ENCODE results near the gene NFE2L3.
A peak's percentile ranks its signal among the peaks of the same experiment; 100 is the strongest.

NFE2L3 gene

GRCh38 chr7:26178272-26178960, 26.4 kb downstream of the NFE2L3 start:
- peaks cover 24% of the 10 kb centered on the region for H3K36me3 Mint-ChIP-seq (ENCODE audit: low read depth)
- H3K9me3 Mint-ChIP-seq, result peaks cover 8% of the 10 kb centered on the region

GRCh38 chr7:26179422-26179821, 27.4 kb downstream of the NFE2L3 start:
- Mint-ChIP-seq H3K4me3 (no peak overlapping the region), H3K27me3 (ENCODE audit: low read depth) (peaks cover under 1% of the 10 kb centered on the region), H3K27ac (no peak overlapping the region), H3K9me3 (peaks cover 3% of the 10 kb centered on the region), H3K4me1 (no peaks in the 10 kb centered on the region), H3K36me3 (ENCODE audit: low read depth) (peaks cover 15% of the 10 kb centered on the region)
- TF ChIP-seq, protein P1, sequence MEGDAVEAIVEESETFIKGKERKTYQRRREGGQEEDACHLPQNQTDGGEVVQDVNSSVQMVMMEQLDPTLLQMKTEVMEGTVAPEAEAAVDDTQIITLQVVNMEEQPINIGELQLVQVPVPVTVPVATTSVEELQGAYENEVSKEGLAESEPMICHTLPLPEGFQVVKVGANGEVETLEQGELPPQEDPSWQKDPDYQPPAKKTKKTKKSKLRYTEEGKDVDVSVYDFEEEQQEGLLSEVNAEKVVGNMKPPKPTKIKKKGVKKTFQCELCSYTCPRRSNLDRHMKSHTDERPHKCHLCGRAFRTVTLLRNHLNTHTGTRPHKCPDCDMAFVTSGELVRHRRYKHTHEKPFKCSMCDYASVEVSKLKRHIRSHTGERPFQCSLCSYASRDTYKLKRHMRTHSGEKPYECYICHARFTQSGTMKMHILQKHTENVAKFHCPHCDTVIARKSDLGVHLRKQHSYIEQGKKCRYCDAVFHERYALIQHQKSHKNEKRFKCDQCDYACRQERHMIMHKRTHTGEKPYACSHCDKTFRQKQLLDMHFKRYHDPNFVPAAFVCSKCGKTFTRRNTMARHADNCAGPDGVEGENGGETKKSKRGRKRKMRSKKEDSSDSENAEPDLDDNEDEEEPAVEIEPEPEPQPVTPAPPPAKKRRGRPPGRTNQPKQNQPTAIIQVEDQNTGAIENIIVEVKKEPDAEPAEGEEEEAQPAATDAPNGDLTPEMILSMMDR (IDR thresholded peaks at IDR 0.05; ENCODE audit: unreplicated experiment in 3 of 3), result no peak

More at GRCh38 chr7:26178272-26178960, 26.4 kb downstream of the NFE2L3 start:
- H3K4me3 Mint-ChIP-seq, result no peak overlapping the region
- TF ChIP-seq, protein P1 (IDR thresholded peaks at IDR 0.05; ENCODE audit: unreplicated experiment in 3 of 3), result no peak
- H3K27me3 Mint-ChIP-seq (ENCODE audit: low read depth), result peaks cover 4% of the 10 kb centered on the region
- H3K4me1 Mint-ChIP-seq, result no peaks in the 10 kb centered on the region
- H3K27ac Mint-ChIP-seq, result no peak overlapping the region

- Mint-ChIP-seq H3K9me3 (peaks cover 3% of the 10 kb centered on the region), H3K36me3 (ENCODE audit: low read depth) (peaks cover 15% of the 10 kb centered on the region), H3K27ac (no peak overlapping the region), H3K4me3 (no peak overlapping the region), H3K27me3 (ENCODE audit: low read depth) (no peaks in the 10 kb centered on the region), H3K4me1 (no peaks in the 10 kb centered on the region)
- TF ChIP-seq, protein P1 (IDR thresholded peaks at IDR 0.05; ENCODE audit: unreplicated experiment in 3 of 3), result no peak
These were observed 28.0 kb downstream of the NFE2L3 start for GRCh38 chr7:26179826-26180497.

- Mint-ChIP-seq H3K4me1 (no peaks in the 10 kb centered on the region), H3K9me3 (peaks cover 3% of the 10 kb centered on the region), H3K36me3 (ENCODE audit: low read depth) (peaks cover 23% of the 10 kb centered on the region), H3K4me3 (no peak overlapping the region), H3K27ac (peak overlapping the region in 1 of 3 experiments; percentile 8), H3K27me3 (ENCODE audit: low read depth) (no peaks in the 10 kb centered on the region)
- TF ChIP-seq, protein P1 (IDR thresholded peaks at IDR 0.05; ENCODE audit: unreplicated experiment in 3 of 3), result no peak
These were observed 28.8 kb downstream of the NFE2L3 start for GRCh38 chr7:26180792-26181198.

DNA sequence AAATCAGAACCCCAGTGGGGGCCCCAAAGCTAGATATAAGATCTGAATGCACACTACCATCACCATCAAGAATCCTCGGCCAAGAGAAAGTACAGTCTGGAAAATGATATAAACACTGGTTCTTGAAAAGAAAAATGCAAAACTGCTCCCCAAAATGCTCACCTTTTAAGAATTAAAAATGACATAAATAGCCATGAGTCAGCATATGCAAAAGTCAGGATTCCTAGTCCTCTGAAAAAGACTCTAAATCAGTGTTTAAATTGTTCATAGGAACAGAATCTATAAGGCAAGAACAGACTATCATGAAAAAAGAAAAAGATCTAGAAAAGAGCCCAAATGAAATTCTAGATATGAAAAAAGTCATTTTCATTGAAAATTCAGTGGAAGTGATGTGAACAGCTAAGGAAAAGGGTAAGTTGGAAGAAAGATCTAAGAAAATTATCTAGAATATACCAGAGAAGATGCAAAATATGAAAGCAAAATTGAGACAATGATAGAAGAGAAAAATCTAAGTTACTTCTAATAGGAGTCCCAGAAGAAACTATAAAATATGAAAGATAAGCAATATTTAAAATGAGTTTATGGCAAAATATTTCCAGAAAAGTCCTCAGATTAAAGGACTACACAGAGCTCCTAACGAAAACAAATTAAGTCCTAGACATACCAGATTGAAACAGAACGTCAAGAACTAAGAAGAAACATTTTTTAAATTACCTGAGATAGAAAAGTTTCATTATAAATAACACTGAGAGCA, 29.7 kb downstream of the NFE2L3 start:
- Mint-ChIP-seq H3K27ac (peak overlapping the region in 1 of 3 experiments; percentile 11), H3K4me1 (no peaks in the 10 kb centered on the region), H3K27me3 (ENCODE audit: low read depth) (no peaks in the 10 kb centered on the region), H3K4me3 (no peak overlapping the region), H3K36me3 (ENCODE audit: low read depth) (peaks cover 24% of the 10 kb centered on the region), H3K9me3 (peaks cover 3% of the 10 kb centered on the region)
- TF ChIP-seq, protein P1 (IDR thresholded peaks at IDR 0.05; ENCODE audit: unreplicated experiment in 3 of 3), result no peak
